Measurements from ENCODE around the gene PLK4. TPM values are rescaled to one million over a fixed set of nuclear protein-coding genes. Genes with fewer than 3 reads are reported as not detected.

The PLK4 gene
- total RNA-seq, 3 donors from 2014 or later (not counting 1 experiment from before 2014, with no cell fraction given), result 3.9 to 7.3 (median 5.4) TPM

DNA sequence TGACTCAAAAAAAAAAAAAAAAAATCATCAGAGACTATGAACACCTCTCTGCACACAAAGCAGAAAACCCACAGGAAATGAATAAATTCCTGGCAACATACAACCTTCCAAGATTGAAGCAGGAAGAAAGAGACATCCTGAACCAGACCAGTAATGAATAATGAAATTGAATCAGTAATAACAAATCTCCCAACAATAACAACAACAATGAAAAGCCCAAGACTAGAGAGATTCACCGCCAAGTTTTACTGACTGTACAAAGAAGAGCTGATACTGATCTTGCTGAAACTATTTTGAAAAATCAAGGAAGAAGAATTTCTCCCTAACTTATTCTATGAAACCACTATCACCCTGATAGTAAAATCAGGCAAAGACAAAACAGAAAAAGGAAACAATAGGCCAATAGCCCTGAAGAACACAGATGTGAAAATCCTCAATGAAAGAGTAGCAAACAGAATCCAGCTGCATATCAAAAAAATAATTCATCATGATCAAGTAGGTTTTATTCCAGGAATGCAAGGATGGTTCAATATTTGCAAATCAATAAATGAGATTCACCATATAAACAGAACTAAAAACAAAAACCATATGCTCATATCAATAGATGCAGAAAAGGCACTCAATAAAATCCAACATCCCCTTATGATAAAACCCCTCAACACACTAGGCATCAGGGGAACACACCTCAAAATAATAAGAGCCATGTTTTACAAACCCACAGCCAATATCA lies 31.0 kb upstream of the PLK4 start:
- no peak overlapping the region for H3K27ac Mint-ChIP-seq
- ATAC-seq (no peak), DNase-seq (no peak)
- Histone ChIP-seq H3K27me3 (ENCODE audit: control insufficient read depth, insufficient read depth, low read length) (no peaks in the 10 kb centered on the region), H3K4me3 (ENCODE audit: low read length) (no peak overlapping the region), H3K4me1 (ENCODE audit: control insufficient read depth, insufficient read depth, low read length) (no peaks in the 10 kb centered on the region), H3K27ac (ENCODE audit: low read length) (no peak overlapping the region), H3K36me3 (ENCODE audit: control insufficient read depth, insufficient read depth, low read length) (no peaks in the 10 kb centered on the region), H3K9me3 (ENCODE audit: control insufficient read depth, insufficient read depth, low read length) (peaks cover 19% of the 10 kb centered on the region)
- H3K9me3 Mint-ChIP-seq, result peaks cover 12 to 42% of the 10 kb centered on the region in 2 donors
- no peaks in the 10 kb centered on the region for H3K27me3 Mint-ChIP-seq (ENCODE audit: low read depth in 2 of 2)
- TF ChIP-seq, protein P1, sequence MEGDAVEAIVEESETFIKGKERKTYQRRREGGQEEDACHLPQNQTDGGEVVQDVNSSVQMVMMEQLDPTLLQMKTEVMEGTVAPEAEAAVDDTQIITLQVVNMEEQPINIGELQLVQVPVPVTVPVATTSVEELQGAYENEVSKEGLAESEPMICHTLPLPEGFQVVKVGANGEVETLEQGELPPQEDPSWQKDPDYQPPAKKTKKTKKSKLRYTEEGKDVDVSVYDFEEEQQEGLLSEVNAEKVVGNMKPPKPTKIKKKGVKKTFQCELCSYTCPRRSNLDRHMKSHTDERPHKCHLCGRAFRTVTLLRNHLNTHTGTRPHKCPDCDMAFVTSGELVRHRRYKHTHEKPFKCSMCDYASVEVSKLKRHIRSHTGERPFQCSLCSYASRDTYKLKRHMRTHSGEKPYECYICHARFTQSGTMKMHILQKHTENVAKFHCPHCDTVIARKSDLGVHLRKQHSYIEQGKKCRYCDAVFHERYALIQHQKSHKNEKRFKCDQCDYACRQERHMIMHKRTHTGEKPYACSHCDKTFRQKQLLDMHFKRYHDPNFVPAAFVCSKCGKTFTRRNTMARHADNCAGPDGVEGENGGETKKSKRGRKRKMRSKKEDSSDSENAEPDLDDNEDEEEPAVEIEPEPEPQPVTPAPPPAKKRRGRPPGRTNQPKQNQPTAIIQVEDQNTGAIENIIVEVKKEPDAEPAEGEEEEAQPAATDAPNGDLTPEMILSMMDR (IDR thresholded peaks at IDR 0.05), result no peak
- no peak overlapping the region for H3K4me3 Mint-ChIP-seq
- intact Hi-C loops (cut with micrococcal nuclease), result no loop called here
- H3K36me3 Mint-ChIP-seq, result peaks cover 43% of the 10 kb centered on the region
- no peaks in the 10 kb centered on the region for H3K4me1 Mint-ChIP-seq
- 100% methylated on average over 1 of the region's 1 CpG for WGBS (ENCODE audit: insufficient coverage)

GRCh38 chr4:127852661-127853060 lies 28.0 kb upstream of the PLK4 start:
- no CpG with 5 or more reads among the region's 1 CpG for WGBS (ENCODE audit: insufficient coverage)
- DNase-seq (no peak), ATAC-seq (no peak)
- intact Hi-C loops (cut with micrococcal nuclease), result no loop called here
- Mint-ChIP-seq H3K9me3 (peaks cover 8 to 36% of the 10 kb centered on the region in 2 donors), H3K4me3 (no peak overlapping the region), H3K4me1 (no peaks in the 10 kb centered on the region), H3K36me3 (peaks cover 26% of the 10 kb centered on the region), H3K27ac (no peak overlapping the region), H3K27me3 (ENCODE audit: low read depth in 2 of 2) (no peaks in the 10 kb centered on the region)
- TF ChIP-seq, protein P1 (IDR thresholded peaks at IDR 0.05), result no peak
- Histone ChIP-seq H3K9me3 (ENCODE audit: control insufficient read depth, insufficient read depth, low read length) (peaks cover 13% of the 10 kb centered on the region), H3K27me3 (ENCODE audit: control insufficient read depth, insufficient read depth, low read length) (no peaks in the 10 kb centered on the region), H3K4me1 (ENCODE audit: control insufficient read depth, insufficient read depth, low read length) (no peaks in the 10 kb centered on the region), H3K27ac (ENCODE audit: low read length) (no peak overlapping the region), H3K4me3 (ENCODE audit: low read length) (no peak overlapping the region), H3K36me3 (ENCODE audit: control insufficient read depth, insufficient read depth, low read length) (no peaks in the 10 kb centered on the region)

- Mint-ChIP-seq H3K27me3 (ENCODE audit: low read depth in 2 of 2) (peaks cover 0 to 2% of the 10 kb centered on the region in 2 donors), H3K4me3 (no peak overlapping the region), H3K36me3 (peaks cover 10% of the 10 kb centered on the region), H3K27ac (no peak overlapping the region), H3K9me3 (peaks cover 5 to 14% of the 10 kb centered on the region in 2 donors), H3K4me1 (no peaks in the 10 kb centered on the region)
- H3K36me3 ChIP-seq (ENCODE audit: control insufficient read depth, insufficient read depth, low read length), result no peaks in the 10 kb centered on the region
- no peaks in the 10 kb centered on the region for H3K27me3 ChIP-seq (ENCODE audit: control insufficient read depth, insufficient read depth, low read length)
- no peaks in the 10 kb centered on the region for H3K4me1 ChIP-seq (ENCODE audit: control insufficient read depth, insufficient read depth, low read length)
- intact Hi-C loops (cut with micrococcal nuclease), result no loop called here
- peaks cover 2% of the 10 kb centered on the region for H3K9me3 ChIP-seq (ENCODE audit: control insufficient read depth, insufficient read depth, low read length)
- no peak for DNase-seq
- H3K4me3 ChIP-seq (ENCODE audit: low read length), result no peak overlapping the region
- no peak for ATAC-seq
- no peak overlapping the region for H3K27ac ChIP-seq (ENCODE audit: low read length)
- TF ChIP-seq, protein P1 (IDR thresholded peaks at IDR 0.05), result no peak
Measured at GRCh38 chr4:127856196-127856812, 24.4 kb upstream of the PLK4 start.
